ENCODE results near the gene SP1.
"Not testable (repeated sequence)": the region's sequence is repeated elsewhere in the genome, so short reads cannot be mapped to it uniquely, and the experiment has no call there.

Gene SP1

GRCh38 chr12:53419756-53420155 is 39.8 kb downstream of the SP1 start:
- Histone ChIP-seq H3K9ac (ENCODE audit: low read length) (no peak overlapping the region), H3K27me3 (ENCODE audit: low read length) (no peaks in the 10 kb centered on the region), H3K4me3 (ENCODE audit: insufficient read depth, low read length, poor library complexity, severe bottlenecking) (no peak overlapping the region), H3K27ac (ENCODE audit: low read depth, low read length) (no peak overlapping the region), H3K4me2 (ENCODE audit: low read depth, low read length, poor library complexity, severe bottlenecking) (no peak overlapping the region), H3K36me3 (ENCODE audit: low read length) (no peaks in the 10 kb centered on the region), H4K20me1 (ENCODE audit: low read depth, low read length) (no peaks in the 10 kb centered on the region), H3K9me3 (ENCODE audit: insufficient read depth, low read length) (no peaks in the 10 kb centered on the region), H3K79me2 (ENCODE audit: insufficient read depth, low read length) (no peaks in the 10 kb centered on the region), H3F3A (ENCODE audit: insufficient read depth) (0 out of 2 replicates have a peak, but pooled peaks cover 4% of the 10 kb centered on the region), H3K9me2 (replicated peaks; ENCODE audit: insufficient read depth, low read length) (no peaks in the 10 kb centered on the region), H2AFZ (ENCODE audit: low read depth, low read length, severe bottlenecking) (no peak overlapping the region)
- TF ChIP-seq EZH2phosphoT487 (conservative IDR thresholded peaks at IDR 0.05; ENCODE audit: low read length) (no peak), CTCF (IDR thresholded peaks at IDR 0.05; ENCODE audit: insufficient read depth, low read length, poor library complexity, severe bottlenecking) (no peak)

GRCh38 chr12:53422247-53422646 is 42.3 kb downstream of the SP1 start:
- not testable (repeated sequence) for H2AFZ ChIP-seq (ENCODE audit: low read depth, low read length, severe bottlenecking); H3K27ac ChIP-seq (ENCODE audit: low read depth, low read length); H3K79me2 ChIP-seq (ENCODE audit: insufficient read depth, low read length); H3K4me3 ChIP-seq (ENCODE audit: insufficient read depth, low read length, poor library complexity, severe bottlenecking); H3K9me3 ChIP-seq (ENCODE audit: insufficient read depth, low read length); H3K36me3 ChIP-seq (ENCODE audit: low read length); H3K9ac ChIP-seq (ENCODE audit: low read length); H4K20me1 ChIP-seq (ENCODE audit: low read depth, low read length); H3K4me2 ChIP-seq (ENCODE audit: low read depth, low read length, poor library complexity, severe bottlenecking); H3K9me2 ChIP-seq (replicated peaks; ENCODE audit: insufficient read depth, low read length); H3K27me3 ChIP-seq (ENCODE audit: low read length); H3F3A ChIP-seq (ENCODE audit: insufficient read depth)

- Histone ChIP-seq H3K4me3 (ENCODE audit: insufficient read depth, low read length, poor library complexity, severe bottlenecking) (no peak within 1 kb of the TSS), H3K4me2 (ENCODE audit: low read depth, low read length, poor library complexity, severe bottlenecking) (no peak within 1 kb of the TSS), H2AFZ (ENCODE audit: low read depth, low read length, severe bottlenecking) (no peak within 1 kb of the TSS), H3K9me2 (replicated peaks; ENCODE audit: insufficient read depth, low read length) (no peaks in the 10 kb centered on the region), H3K36me3 (ENCODE audit: low read length) (no peaks in the 10 kb centered on the region), H3K27me3 (ENCODE audit: low read length) (no peaks in the 10 kb centered on the region), H3K9ac (ENCODE audit: low read length) (no peak within 1 kb of the TSS), H3K27ac (ENCODE audit: low read depth, low read length) (no peak within 1 kb of the TSS), H3K79me2 (ENCODE audit: insufficient read depth, low read length) (no peaks in the 10 kb centered on the region), H4K20me1 (ENCODE audit: low read depth, low read length) (no peaks in the 10 kb centered on the region), H3F3A (ENCODE audit: insufficient read depth) (no peaks in the 10 kb centered on the region), H3K9me3 (ENCODE audit: insufficient read depth, low read length) (no peaks in the 10 kb centered on the region)
- TF ChIP-seq CTCF (IDR thresholded peaks at IDR 0.05; ENCODE audit: insufficient read depth, low read length, poor library complexity, severe bottlenecking) (no peak), EZH2phosphoT487 (conservative IDR thresholded peaks at IDR 0.05; ENCODE audit: low read length) (no peak)
Observed at GRCh38 chr12:53423597-53423996, 43.6 kb downstream of the SP1 start, which contains the start of gene AMHR2. Gene AMHR2 (plus strand): TSS chr12:53423855. CDS start chr12:53423935, 80 bp downstream.

- Histone ChIP-seq H2AFZ (ENCODE audit: low read depth, low read length, severe bottlenecking) (no peak overlapping the region), H3K27ac (ENCODE audit: low read depth, low read length) (no peak overlapping the region), H3F3A (ENCODE audit: insufficient read depth) (no peaks in the 10 kb centered on the region), H3K4me3 (ENCODE audit: insufficient read depth, low read length, poor library complexity, severe bottlenecking) (no peak overlapping the region), H4K20me1 (ENCODE audit: low read depth, low read length) (no peaks in the 10 kb centered on the region), H3K27me3 (ENCODE audit: low read length) (no peaks in the 10 kb centered on the region), H3K9me2 (replicated peaks; ENCODE audit: insufficient read depth, low read length) (no peaks in the 10 kb centered on the region), H3K9me3 (ENCODE audit: insufficient read depth, low read length) (no peaks in the 10 kb centered on the region), H3K9ac (ENCODE audit: low read length) (no peak overlapping the region), H3K36me3 (ENCODE audit: low read length) (no peaks in the 10 kb centered on the region), H3K4me2 (ENCODE audit: low read depth, low read length, poor library complexity, severe bottlenecking) (no peak overlapping the region), H3K79me2 (ENCODE audit: insufficient read depth, low read length) (no peaks in the 10 kb centered on the region)
- TF ChIP-seq EZH2phosphoT487 (conservative IDR thresholded peaks at IDR 0.05; ENCODE audit: low read length) (no peak), CTCF (IDR thresholded peaks at IDR 0.05; ENCODE audit: insufficient read depth, low read length, poor library complexity, severe bottlenecking) (no peak)
Observed at GRCh38 chr12:53424626-53425514, 44.9 kb downstream of the SP1 start.

Measured in SU-DHL-6 (cell line).